Vagina (tissue), 2 donors: Measurements from ENCODE around the gene FANCC.

Source experiments
- POLR2A ChIP-seq, 2 donors: fragments of 450-650 bp; IDR thresholded peaks; one replicate each; pipeline ENCODE4 v1.6.1; 2017; ENCODE audit warnings: antibody characterized with exemption in 2 of 2, mild to moderate bottlenecking in 2 of 2, moderate library complexity in 2 of 2
- POLR2AphosphoS5 ChIP-seq, 2 donors: sonication (generic); formaldehyde crosslinking; IDR thresholded peaks; one replicate each; pipeline ENCODE4 v1.9.0; 2017; ENCODE audit warnings: antibody characterized with exemption in 2 of 2, mild to moderate bottlenecking in 2 of 2, low read depth in 1 of 2; ENCODE audit not compliant: insufficient read depth in 1 of 2
- TF ChIP-seq, protein P1 (sequence below), 3 experiments: fragments of 450-650 bp in 2 of 3; fragments of 200-600 bp in 1 of 3; sonication (generic) in 1 of 3; IDR thresholded peaks; one replicate each; pipeline ENCODE4 v1.5.1; 2017 to 2019; ENCODE audit warnings: antibody characterized with exemption in 3 of 3, mild to moderate bottlenecking in 2 of 3, moderate library complexity in 2 of 3

DNA sequence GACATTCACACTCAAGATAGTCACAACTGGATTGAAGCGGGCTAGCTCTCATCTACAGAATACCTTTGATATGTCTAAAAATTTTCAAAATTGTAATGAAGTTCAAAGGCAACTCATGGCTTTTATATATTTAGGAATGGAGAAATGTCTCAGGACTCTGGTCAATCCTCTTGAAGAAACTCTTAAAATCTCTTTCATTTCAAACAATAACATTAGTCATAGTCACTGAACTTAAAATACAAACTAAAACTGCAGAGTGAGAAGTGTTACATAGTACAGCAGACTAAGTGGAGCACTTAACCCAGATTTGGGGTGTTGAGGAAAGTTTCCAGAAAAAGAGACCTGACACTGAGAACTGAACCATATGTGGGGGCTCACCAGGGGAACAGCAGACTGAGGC lies 20.7 kb downstream of the FANCC start:
- TF ChIP-seq POLR2AphosphoS5 (IDR thresholded peaks at IDR 0.05; ENCODE audit: insufficient read depth in 1 of 2, low read depth in 1 of 2) = no peak
- TF ChIP-seq, protein P1, sequence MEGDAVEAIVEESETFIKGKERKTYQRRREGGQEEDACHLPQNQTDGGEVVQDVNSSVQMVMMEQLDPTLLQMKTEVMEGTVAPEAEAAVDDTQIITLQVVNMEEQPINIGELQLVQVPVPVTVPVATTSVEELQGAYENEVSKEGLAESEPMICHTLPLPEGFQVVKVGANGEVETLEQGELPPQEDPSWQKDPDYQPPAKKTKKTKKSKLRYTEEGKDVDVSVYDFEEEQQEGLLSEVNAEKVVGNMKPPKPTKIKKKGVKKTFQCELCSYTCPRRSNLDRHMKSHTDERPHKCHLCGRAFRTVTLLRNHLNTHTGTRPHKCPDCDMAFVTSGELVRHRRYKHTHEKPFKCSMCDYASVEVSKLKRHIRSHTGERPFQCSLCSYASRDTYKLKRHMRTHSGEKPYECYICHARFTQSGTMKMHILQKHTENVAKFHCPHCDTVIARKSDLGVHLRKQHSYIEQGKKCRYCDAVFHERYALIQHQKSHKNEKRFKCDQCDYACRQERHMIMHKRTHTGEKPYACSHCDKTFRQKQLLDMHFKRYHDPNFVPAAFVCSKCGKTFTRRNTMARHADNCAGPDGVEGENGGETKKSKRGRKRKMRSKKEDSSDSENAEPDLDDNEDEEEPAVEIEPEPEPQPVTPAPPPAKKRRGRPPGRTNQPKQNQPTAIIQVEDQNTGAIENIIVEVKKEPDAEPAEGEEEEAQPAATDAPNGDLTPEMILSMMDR (IDR thresholded peaks at IDR 0.05) = no peak
- no peak for TF ChIP-seq POLR2A (IDR thresholded peaks at IDR 0.05)
